ENCODE results near the gene FRAT2.

FRAT2 gene

GRCh38 chr10:97334370-97335175 is at the start of gene FRAT2:
FRAT2 (minus strand) TSS chr10:97334729; CDS start chr10:97334572, 157 bp downstream.
- TF ChIP-seq GATA2 (IDR thresholded peaks at IDR 0.05; ENCODE audit: low read depth, low read length) (no peak; the same call in 1 of the 2 replicates), GATA3 (IDR thresholded peaks at IDR 0.05; ENCODE audit: low read depth, low read length) (no peak)

- TF ChIP-seq GATA3 (IDR thresholded peaks at IDR 0.05; ENCODE audit: low read depth, low read length) (no peak), GATA2 (IDR thresholded peaks at IDR 0.05; ENCODE audit: low read depth, low read length) (no peak)
Measured at GRCh38 chr10:97384156-97384555, 49.6 kb upstream of the FRAT2 start.

- TF ChIP-seq GATA3 (IDR thresholded peaks at IDR 0.05; ENCODE audit: low read depth, low read length) (no peak), GATA2 (IDR thresholded peaks at IDR 0.05; ENCODE audit: low read depth, low read length) (no peak)
Measured at GRCh38 chr10:97383159-97383558, 48.6 kb upstream of the FRAT2 start.

- no peak for TF ChIP-seq GATA2 (IDR thresholded peaks at IDR 0.05; ENCODE audit: low read depth, low read length)
- TF ChIP-seq GATA3 (IDR thresholded peaks at IDR 0.05; ENCODE audit: low read depth, low read length), result no peak
Measured at GRCh38 chr10:97381626-97382025, 47.1 kb upstream of the FRAT2 start.

GRCh38 chr10:97380516-97380915 is 46.0 kb upstream of the FRAT2 start:
- no peak for TF ChIP-seq GATA2 (IDR thresholded peaks at IDR 0.05; ENCODE audit: low read depth, low read length)
- no peak for TF ChIP-seq GATA3 (IDR thresholded peaks at IDR 0.05; ENCODE audit: low read depth, low read length)

- TF ChIP-seq GATA3 (IDR thresholded peaks at IDR 0.05; ENCODE audit: low read depth, low read length) (no peak), GATA2 (IDR thresholded peaks at IDR 0.05; ENCODE audit: low read depth, low read length) (no peak)
Measured at GRCh38 chr10:97378933-97379921, 44.7 kb upstream of the FRAT2 start.

GRCh38 chr10:97376413-97376812 is 41.9 kb upstream of the FRAT2 start:
- TF ChIP-seq GATA3 (IDR thresholded peaks at IDR 0.05; ENCODE audit: low read depth, low read length) (no peak), GATA2 (IDR thresholded peaks at IDR 0.05; ENCODE audit: low read depth, low read length) (no peak)

- TF ChIP-seq GATA3 (IDR thresholded peaks at IDR 0.05; ENCODE audit: low read depth, low read length) (no peak), GATA2 (IDR thresholded peaks at IDR 0.05; ENCODE audit: low read depth, low read length) (no peak)
Measured at GRCh38 chr10:97373456-97373855, 38.9 kb upstream of the FRAT2 start.

- TF ChIP-seq GATA3 (IDR thresholded peaks at IDR 0.05; ENCODE audit: low read depth, low read length) (no peak), GATA2 (IDR thresholded peaks at IDR 0.05; ENCODE audit: low read depth, low read length) (no peak)
Measured at GRCh38 chr10:97372233-97372875, 37.8 kb upstream of the FRAT2 start.

- TF ChIP-seq GATA3 (IDR thresholded peaks at IDR 0.05; ENCODE audit: low read depth, low read length), result no peak
- no peak for TF ChIP-seq GATA2 (IDR thresholded peaks at IDR 0.05; ENCODE audit: low read depth, low read length)
Measured at GRCh38 chr10:97371696-97372095, 37.2 kb upstream of the FRAT2 start.

- TF ChIP-seq GATA3 (IDR thresholded peaks at IDR 0.05; ENCODE audit: low read depth, low read length), result no peak
- no peak for TF ChIP-seq GATA2 (IDR thresholded peaks at IDR 0.05; ENCODE audit: low read depth, low read length)
Measured at GRCh38 chr10:97367126-97367649, 32.7 kb upstream of the FRAT2 start.

- TF ChIP-seq GATA3 (IDR thresholded peaks at IDR 0.05; ENCODE audit: low read depth, low read length) (no peak), GATA2 (IDR thresholded peaks at IDR 0.05; ENCODE audit: low read depth, low read length) (no peak)
Measured at GRCh38 chr10:97366572-97366971, 32.0 kb upstream of the FRAT2 start.

GRCh38 chr10:97365761-97366351 is 31.3 kb upstream of the FRAT2 start:
- no peak for TF ChIP-seq GATA2 (IDR thresholded peaks at IDR 0.05; ENCODE audit: low read depth, low read length)
- TF ChIP-seq GATA3 (IDR thresholded peaks at IDR 0.05; ENCODE audit: low read depth, low read length), result no peak

All from SH-SY5Y (cell line).